ENCODE results near the gene TNK1.
A peak's percentile ranks its signal among the peaks of the same experiment; 100 is the strongest.

Gene TNK1

DNA sequence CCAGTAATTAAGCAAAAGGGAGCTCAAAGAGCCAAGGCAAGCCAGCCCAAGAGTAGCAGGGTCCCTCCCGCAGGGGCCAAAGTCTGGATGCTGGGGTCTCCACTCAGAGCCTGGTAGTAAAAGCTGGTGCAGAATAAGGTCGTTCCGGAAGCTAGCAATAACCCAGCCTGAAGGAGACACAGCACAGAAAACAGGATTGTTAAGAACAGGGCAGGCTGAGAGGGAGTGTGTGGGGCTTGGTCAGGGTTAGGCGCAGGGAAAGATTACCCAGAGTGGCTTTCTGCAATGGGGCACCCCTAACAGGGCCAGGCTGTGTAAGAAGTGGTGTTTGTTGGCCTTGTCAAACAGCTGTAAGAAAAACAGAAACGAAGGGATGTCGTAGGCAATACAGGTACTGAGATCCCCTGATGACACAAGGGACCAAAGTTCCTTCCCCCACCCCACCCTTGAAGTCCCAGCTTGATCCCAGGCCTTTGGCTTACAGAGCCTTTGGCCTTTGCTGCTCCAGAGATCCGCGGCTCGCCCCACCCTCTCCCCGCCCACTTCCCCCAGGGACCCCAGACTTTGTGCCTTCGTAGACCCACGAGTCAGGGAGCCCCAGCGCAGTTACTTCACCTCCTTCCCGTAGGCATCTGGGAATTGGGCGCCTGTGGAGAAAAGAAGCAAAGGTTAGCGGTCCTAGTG, 22.3 kb downstream of the TNK1 start:
- Histone ChIP-seq H3K27me3 (ENCODE audit: insufficient read depth, poor library complexity, severe bottlenecking) (no peaks in the 10 kb centered on the region), H3K4me3 (replicated peaks; ENCODE audit: insufficient read depth, low read length) (peak overlapping the region; percentile 62), H3K27ac (replicated peaks) (peak overlapping the region; percentile 64; the same call in 1 of the 2 replicates)
- TF ChIP-seq POLR2AphosphoS5 (IDR thresholded peaks at IDR 0.05; ENCODE audit: low read depth) (no peak), CTCF (IDR thresholded peaks at IDR 0.05; ENCODE audit: insufficient read depth, low read length) (no peak), REST (IDR thresholded peaks at IDR 0.05; ENCODE audit: insufficient replicate concordance, low read depth) (no peak), GABPA (IDR thresholded peaks at IDR 0.05; ENCODE audit: low read depth) (no peak), SPI1 (IDR thresholded peaks at IDR 0.05; ENCODE audit: borderline replicate concordance, low read depth) (no peak)
- DNase-seq (ENCODE audit: low read depth in 1 of 2, low spot score in 1 of 2), result no peak

- H3K27ac ChIP-seq (replicated peaks), result peak overlapping the region; percentile 64
- DNase-seq (ENCODE audit: low read depth in 1 of 2, low spot score in 1 of 2), result no peak
These were observed 22.8 kb downstream of the TNK1 start for GRCh38 chr17:7403727-7403976.

More at GRCh38 chr17:7403727-7403976, 22.8 kb downstream of the TNK1 start:
- Histone ChIP-seq H3K27me3 (ENCODE audit: insufficient read depth, poor library complexity, severe bottlenecking) (peaks cover under 1% of the 10 kb centered on the region), H3K4me3 (replicated peaks; ENCODE audit: insufficient read depth, low read length) (peak overlapping the region; percentile 62)
- TF ChIP-seq GABPA (IDR thresholded peaks at IDR 0.05; ENCODE audit: low read depth) (no peak), REST (IDR thresholded peaks at IDR 0.05; ENCODE audit: insufficient replicate concordance, low read depth) (no peak), SPI1 (IDR thresholded peaks at IDR 0.05; ENCODE audit: borderline replicate concordance, low read depth) (no peak), CTCF (IDR thresholded peaks at IDR 0.05; ENCODE audit: insufficient read depth, low read length) (no peak), POLR2AphosphoS5 (IDR thresholded peaks at IDR 0.05; ENCODE audit: low read depth) (no peak)

All from HL-60 (cell line).